Stimulated activated CD8-positive, alpha-beta memory T cell treated with anti-CD3 and anti-CD28 coated beads, Interleukin-7, amount 100 ng/mL, for 24 hours (primary cell): Measurements from ENCODE around the gene ESYT2.

Experiments
- DNase-seq: peaks from one replicate; pipeline ENCODE4 v3.0.0-alpha.2; 2020; ENCODE audit warnings: low read depth

The ESYT2 gene

GRCh38 chr7:158803367-158803969 lies 25.8 kb downstream of the ESYT2 start:
- DNase-seq: no peak

DNA sequence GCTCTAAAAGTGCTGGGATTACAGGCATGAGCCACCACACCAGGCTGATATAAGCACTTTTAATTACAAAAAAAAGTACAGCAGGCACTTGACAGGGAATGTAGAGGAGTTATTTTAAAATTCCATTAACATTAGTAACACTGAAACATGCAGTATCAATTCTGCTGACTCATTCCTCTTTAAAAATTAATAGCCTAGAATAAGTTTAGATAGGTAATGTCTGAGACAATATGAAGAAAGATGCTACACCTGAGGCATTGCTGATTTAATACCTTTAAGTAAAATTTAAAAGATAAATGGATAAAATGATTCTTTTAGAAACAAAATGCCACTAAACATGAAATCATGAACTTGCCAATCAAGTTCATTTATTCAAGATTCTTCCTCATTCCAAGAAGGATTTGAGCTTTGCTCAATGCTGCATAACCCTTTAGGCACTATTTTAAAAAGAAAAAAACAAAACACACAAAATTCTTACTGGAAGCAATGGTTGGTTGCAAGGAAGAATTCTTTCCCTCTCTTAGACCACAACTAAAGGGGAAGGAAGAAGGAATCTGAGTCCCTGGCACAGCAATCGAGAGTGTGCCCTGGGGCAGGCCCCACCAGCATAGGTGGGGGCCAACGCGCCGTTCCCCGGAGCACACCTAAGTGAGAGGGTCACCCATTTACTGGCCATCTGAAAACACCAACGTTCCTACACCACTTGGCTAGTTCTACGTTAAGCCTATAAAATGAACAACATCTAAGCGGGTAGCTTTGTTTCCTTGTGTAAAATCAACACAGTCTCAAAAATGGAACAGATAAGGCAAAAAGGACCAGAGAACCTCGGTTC lies 26.6 kb downstream of the ESYT2 start:
- no peak for DNase-seq

- no peak for DNase-seq
Measured at GRCh38 chr7:158798741-158799140, 30.6 kb downstream of the ESYT2 start.

GRCh38 chr7:158796667-158797066 lies 32.6 kb downstream of the ESYT2 start:
- DNase-seq: no peak

DNA sequence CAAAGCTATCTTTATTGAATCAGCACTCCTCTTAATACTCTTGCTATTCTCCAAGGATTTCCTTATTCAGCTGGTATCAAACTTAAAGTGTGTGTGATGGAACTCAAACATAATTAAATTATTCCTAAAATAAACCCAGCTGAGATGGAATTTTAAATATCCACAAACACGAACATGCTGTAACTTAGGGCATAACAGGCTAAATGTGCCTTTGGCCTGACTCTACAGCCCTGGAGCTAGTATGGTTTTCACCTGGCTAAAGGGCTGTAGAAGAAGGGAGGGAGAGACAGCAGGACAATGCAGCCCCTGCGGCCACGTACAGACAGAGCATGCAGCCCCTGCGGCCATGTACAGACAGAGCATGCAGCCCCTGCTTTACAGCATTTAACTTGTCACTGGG lies 34.0 kb downstream of the ESYT2 start:
- DNase-seq: no peak

DNA sequence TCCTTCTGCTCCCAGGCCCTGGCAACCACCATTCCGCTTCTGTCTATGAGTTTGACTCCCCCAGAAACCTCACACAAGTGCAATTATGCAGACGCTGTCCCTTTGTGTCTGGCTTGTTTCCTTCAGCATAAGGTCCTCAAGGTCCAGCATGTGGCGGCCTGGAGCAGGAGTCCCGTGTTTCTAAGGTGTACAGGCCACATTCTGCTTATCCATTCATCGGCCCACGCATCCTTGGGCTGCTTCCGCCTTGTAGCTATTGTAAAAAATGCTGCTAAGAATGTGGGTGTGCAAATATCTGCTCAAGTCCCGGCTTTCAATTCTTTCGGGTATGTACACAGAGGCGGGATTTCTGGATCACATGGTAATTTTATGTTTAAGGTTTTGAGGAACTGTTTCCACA lies 38.2 kb downstream of the ESYT2 start:
- DNase-seq: no peak

DNA sequence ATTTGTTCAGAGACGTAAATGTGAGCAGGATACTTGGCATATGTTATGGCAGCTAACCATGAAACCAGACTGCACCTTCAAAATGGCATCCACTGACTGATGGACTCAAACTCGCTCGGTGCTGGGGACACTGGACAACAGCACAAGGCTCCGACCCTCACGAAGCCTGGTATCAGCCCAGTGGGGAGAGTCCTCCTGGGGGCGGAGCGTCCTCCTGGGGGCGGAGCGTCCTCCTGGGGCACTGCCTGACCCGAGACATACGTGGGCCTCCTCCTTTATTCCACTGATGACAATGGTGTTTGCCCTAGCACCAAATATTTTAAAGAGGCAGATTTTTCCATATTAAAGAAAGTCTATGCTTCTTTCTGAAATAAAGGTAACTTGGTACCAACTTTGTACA lies 39.5 kb downstream of the ESYT2 start:
- no peak for DNase-seq

- DNase-seq: no peak
Measured at GRCh38 chr7:158786898-158787297, 42.4 kb downstream of the ESYT2 start.

DNA sequence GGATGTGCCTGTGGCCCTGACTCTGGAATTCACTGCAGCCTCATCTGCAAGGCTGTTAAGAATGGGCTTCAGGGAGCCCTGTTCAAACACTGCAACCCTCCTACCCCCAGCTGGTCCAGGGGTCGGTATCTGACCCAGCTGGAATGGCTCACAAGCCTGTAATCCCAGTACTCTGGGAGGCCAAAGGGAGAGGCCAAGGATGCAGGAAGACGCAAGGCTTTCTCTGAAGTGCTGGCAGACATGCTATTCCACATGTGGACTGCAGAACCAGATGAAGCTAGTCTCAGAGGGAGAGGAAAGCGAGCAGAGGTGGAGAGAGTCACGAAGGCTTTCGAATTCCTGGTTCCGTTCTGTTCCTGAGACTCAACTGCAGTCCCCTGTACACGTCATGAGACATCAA lies 45.0 kb downstream of the ESYT2 start:
- no peak for DNase-seq

GRCh38 chr7:158783595-158783994 lies 45.7 kb downstream of the ESYT2 start:
- DNase-seq: no peak

DNA sequence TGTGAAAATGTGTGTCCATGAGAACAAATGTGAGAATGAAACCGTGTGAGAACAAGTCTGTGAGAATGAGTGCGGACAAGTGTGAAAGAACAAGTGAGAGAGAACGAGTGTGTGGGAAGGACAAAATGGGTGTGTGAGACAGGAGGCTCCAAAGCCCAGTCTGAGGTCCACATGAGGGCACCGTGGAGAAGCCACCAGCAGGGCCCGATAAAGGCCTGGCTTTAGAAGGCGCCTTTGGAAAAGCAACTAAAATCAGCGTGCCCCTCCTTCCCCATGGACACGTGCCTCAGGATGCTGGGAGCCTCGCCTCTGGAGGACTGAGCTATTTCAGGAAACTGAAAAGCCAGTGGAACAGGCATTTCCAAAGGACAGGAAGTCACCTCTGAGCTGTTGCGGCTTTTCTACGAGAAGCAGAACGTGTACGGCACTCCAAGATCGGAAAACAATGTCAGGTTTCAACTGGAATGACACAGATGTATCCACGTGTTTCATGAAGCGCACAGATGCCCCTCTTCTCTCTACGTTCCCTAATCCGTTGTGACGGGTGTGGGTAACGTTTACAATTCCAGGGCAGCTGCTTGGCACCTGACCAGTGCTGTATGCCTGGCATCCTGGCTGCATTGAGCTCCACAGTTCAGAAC lies 46.4 kb downstream of the ESYT2 start:
- no peak for DNase-seq

DNA sequence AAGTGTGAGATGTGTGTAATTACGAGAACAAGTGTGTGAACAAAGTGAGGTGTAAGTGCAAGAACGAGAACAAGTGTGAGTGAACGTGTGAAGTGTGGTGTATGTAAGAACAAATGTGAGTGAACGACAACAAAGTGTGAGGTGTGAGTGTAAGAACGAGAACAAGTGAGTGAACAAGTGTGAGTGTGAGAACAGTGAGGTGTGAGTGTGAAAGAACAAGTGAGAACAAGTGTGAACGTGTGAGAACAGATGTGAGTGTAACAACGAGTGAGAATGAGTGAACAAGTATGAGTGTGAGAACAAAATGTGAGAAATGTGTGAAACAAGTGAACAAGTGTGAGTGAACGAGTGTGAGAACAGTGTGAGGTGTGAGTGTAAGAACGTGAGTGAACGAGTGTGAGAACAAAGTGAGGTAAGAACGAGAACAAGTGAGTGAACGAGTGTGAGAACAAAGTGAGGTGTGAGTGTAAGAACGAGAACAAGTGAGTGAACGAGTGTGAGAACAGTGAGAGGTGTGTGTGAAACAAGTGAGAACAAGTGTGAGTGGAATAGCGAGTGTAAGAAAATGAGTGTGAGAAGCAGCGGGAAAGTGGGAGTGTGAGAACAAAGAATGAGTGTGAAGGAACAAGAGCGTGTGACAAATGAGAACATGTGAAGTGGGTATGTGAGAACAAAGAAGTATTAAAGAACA lies 47.2 kb downstream of the ESYT2 start:
- no peak for DNase-seq

- no peak for DNase-seq
Measured at GRCh38 chr7:158781217-158781973, 47.9 kb downstream of the ESYT2 start.

GRCh38 chr7:158779061-158780000 lies 50.0 kb downstream of the ESYT2 start:
- no peak for DNase-seq

DNA sequence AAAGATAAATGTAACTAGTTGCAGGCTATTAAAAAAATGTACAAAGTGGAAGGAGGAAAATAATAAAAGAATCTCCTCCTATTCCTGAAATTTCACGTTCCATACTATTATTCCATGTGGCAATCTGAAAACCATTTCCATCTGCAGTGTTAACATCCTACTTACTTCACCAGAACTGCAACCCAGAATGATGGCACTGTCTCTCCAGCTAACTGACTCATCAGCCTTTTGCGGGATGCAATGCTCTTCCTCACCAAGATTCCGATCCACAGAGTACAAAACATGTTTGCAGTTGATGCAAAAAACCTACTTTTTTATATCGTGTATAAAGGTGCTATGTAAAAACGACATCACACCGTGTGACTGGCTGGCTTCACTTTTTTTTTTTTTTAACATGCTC lies 50.8 kb downstream of the ESYT2 start:
- DNase-seq: no peak

- no peak for DNase-seq
Measured at GRCh38 chr7:158777793-158778192, 51.5 kb downstream of the ESYT2 start.

DNA sequence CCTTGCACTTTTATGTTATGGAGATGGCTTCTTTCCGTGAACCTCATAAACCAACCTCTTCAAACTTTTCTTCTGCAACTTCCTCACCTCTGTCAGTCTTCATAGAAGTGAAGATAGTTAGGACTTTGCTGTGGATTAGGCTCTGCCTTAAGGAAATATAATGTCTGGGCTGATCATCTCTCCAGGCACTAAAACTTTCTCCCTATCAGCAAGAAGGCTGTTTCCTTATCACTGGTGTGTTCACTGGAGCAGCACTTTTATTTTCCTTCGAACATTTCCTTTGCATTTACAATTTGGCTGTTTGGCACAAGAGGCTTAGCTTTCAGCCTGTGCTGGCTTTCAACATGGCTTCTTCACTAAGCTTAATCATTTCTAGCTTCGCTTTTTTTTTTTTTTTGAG lies 52.8 kb downstream of the ESYT2 start:
- DNase-seq: no peak

GRCh38 chr7:158774952-158775351 lies 54.4 kb downstream of the ESYT2 start:
- no peak for DNase-seq

DNA sequence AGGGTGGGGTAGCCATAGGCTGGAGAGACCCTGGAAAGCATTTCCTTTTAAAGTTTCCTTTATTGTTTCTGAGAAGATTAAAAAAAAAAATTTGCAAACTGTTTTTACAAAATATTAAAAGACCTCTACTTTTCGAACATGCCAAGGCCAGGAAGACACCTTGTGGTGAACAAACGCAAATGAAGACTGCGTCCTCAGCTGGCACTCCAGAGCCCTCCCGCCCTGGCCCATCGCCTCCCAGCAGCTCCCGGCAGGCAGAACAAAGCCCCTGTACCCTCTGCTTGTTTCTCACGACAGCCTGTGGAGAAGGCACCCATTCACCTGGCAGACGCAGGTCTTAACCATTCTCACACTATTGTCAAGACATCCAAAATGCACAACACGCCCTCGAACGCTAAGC lies 56.4 kb downstream of the ESYT2 start:
- DNase-seq: no peak

GRCh38 chr7:158771213-158771834 lies 58.0 kb downstream of the ESYT2 start:
- no peak for DNase-seq
